NCI-H2196 (cell line): Measurements from ENCODE around the gene CDK1.

Source experiments
- DNase-seq: peaks from one replicate; lab custom pipeline; 2025; ENCODE audit not compliant: unreplicated experiment; lab: John Stamatoyannopoulos, UW

CDK1 gene

GRCh38 chr10:60778214-60778970, at the start of gene CDK1:
Gene CDK1, plus strand, starts transcription at chr10:60778478. Its CDS starts 1,688 bp downstream, at chr10:60780166.
- DNase-seq = peak; percentile 89

DNA sequence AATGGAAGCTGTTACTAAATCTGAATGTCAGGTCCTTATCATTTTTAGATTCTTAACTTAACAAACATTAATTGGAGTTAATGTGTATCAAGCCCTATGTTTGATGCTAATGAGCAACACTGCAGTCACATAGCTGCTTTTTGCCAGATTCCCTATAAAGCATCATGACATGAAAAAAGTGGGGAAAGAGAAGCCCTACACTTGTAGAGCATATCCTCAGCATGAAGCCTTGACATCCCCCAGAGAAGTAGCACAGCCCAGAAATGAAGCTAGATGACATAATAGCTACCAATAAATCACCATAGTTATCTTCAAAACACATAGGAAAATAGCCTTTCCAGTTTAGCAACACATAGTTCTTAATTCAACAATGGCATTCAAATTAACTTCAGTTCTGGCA, 49.2 kb upstream of the CDK1 start:
- DNase-seq = no peak

DNA sequence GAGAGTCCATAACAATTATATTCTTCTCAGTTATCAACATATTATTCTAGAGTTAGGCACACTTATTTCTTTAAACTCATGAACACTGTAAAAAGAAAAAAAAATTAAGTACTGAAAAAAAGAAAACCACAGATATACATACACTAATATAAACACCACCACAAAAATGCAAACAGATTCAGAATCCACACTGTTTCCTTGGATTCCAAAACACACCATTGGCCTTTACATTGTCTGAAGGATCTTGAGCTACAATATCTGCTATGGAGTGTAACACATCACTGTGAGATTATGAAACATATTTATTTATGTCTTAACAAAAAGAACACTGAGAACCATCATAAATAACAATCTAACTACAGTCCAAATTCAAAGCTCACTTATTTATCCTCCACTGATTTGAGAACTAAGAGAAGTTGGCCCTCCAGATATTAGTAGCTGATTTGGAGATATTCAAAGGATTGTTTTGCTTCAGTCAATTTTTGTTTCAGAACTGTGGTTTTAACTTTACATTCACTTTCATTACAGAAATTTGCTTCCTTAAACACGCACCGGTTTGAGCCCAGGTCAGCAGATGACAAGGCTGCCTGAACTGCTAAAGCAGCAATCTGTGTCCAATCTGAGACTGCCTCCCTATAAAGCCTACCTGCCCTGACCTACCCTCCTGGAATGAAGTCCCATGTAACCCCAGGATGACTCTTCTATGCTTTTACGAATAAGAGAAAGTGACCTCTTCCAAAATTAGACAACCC, 47.0 kb upstream of the CDK1 start:
- DNase-seq = no peak

DNA sequence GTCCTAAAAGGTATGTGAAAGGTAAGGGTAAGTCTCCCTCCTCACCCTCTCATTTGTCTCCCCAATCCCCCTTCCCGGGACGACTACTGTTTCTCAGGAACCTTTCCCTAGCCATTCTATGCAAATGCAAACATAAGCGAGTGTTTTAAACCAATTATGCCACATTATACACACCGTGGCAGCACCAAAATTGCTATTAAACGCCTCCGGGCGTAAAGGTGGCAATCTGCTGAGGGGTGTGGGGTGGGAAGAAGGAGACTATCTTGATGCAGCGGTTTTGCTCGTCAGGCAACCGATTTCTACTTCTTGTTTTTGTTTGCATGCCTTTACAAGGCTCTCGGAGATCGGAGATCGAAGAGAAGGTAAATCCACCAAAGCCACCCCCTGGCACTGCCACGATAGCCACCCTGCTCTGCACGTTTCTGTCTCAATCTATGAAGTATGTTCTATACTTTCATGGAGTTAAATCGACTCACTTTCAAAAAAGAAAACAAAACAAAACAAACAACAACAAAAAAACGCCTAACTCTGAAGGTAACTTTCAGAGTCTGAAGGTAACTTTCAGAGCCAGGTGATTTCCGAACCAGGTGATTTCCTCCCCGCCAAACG, 46.0 kb upstream of the CDK1 start:
- no peak for DNase-seq

GRCh38 chr10:60732807-60733516, 45.3 kb upstream of the CDK1 start:
- DNase-seq = peak; percentile 39

DNA sequence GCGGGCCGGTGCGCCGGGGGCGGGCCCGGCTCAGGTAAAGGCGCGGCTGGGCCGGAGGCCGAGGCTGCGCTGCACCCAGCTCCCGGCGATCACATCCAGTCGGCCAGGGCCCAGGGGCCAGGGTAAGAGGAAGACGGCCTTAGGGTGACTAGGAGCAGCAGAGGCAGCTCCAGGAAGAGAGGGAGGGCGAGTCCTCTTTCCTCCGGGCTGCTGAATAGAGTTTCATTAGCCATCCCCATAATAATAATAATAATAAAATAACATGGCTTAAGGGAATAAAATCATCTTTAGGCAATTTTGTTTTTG, 44.8 kb upstream of the CDK1 start:
- DNase-seq = no peak

GRCh38 chr10:60733826-60734225, 44.5 kb upstream of the CDK1 start:
- no peak for DNase-seq

- no peak for DNase-seq
These were observed 44.1 kb upstream of the CDK1 start for GRCh38 chr10:60734226-60734625.

- no peak for DNase-seq
These were observed 43.0 kb upstream of the CDK1 start for GRCh38 chr10:60735244-60735643.

DNA sequence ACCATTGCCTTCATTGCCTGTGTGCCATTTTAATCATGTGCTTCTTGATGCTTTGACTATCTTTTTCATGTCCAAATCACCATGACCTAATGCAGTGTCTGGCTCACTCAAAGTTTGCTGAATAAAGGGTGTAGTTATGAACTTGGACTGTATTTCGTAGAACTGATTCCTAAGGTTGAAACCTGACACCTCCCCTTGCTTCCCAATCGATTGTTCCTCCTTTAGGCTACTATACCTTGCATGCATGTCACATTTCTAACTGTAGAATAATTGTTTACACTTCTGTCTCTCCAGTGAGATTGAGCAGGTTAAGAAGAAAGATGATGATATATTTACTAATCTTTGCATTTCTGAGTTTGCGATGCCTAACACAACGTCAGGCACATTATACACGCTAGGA, 41.0 kb upstream of the CDK1 start:
- no peak for DNase-seq

- no peak for DNase-seq
These were observed 38.7 kb upstream of the CDK1 start for GRCh38 chr10:60739558-60739957.

GRCh38 chr10:60742512-60742911, 35.8 kb upstream of the CDK1 start:
- DNase-seq = no peak

GRCh38 chr10:60747817-60748469, 30.3 kb upstream of the CDK1 start:
- DNase-seq = no peak

- DNase-seq = no peak
These were observed 25.1 kb upstream of the CDK1 start for GRCh38 chr10:60753152-60753551.

- DNase-seq = no peak
These were observed 24.5 kb upstream of the CDK1 start for GRCh38 chr10:60753817-60754216.

DNA sequence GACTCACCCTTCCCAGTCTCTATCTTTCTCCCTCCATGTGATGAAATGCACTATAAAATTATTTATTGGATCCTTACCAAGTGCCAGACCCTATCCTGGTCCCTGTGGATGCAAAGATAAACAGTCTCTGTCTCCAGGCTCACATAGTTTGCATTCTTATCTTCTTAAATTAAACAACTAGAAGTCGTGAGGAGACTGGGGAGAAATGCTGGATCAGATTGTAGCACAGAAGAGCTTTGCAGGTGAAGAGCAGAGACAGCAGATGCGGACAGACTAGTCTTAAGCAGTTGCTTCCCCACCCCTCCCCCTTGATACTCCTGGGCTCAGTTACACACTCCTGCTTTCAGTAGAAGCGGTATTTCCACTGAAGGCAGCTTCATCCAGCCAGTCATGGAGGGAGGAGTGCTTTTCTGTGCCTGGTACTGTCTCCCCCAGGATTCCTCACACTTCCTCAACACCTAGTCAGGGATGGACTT, 20.8 kb upstream of the CDK1 start:
- DNase-seq = peak; percentile 8

- DNase-seq = no peak
These were observed 19.1 kb upstream of the CDK1 start for GRCh38 chr10:60759181-60759580.

- DNase-seq = no peak
These were observed 17.5 kb upstream of the CDK1 start for GRCh38 chr10:60760711-60761210.

DNA sequence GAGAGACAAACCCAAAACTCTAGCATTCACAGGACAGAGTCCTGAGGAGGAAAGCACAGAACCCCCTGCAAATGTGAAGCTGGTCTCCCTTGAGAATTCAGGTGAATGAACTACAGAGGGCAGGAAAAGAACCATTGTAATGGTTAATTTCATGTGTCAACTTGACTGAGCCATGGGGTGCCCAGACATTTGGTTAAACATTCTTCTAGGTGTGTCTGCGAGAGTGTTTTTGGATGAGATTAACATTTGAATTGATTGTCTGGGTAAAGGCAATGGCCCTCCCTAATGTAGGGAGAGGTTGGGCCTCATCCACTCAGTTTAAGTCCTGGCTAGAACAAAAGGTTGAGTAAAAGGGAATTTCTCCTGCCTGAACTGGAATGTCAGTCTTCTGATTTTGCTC, 15.7 kb upstream of the CDK1 start:
- DNase-seq = no peak

DNA sequence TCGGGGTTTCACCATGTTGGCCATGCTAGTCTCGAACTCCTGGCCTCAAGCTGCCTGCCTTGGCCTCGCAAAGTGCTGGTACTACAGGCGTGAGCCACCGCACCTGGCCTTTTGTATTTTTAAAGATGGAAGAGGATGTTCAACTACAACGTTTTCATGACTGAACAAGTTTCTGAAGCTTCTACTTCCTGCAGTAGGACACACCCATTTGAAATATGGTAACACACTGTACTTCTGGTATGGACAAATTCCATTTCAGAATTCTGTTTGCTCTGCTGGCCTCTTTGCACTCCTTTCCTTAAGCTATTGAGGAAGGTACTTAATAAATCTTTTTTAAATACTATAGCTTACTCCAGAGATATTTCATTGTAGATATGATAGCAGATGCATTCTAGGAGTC, 10.9 kb upstream of the CDK1 start:
- DNase-seq = no peak

- no peak for DNase-seq
These were observed 8.9 kb upstream of the CDK1 start for GRCh38 chr10:60769406-60769805.
